AG10803 (cell line): ENCODE data around the gene MBD5.

ENCODE experiments used
- DNase-seq: peaks from one replicate; pipeline ENCODE4 v3.0.0; 2010; ENCODE audit warnings: low read depth
- H3K4me3 ChIP-seq: 2 replicates; pipeline ENCODE4 v1.5.1; 2011; ENCODE audit warnings: mild to moderate bottlenecking, low read length, control low read depth
- TF ChIP-seq, protein P1 (sequence below): conservative IDR thresholded peaks from 2 replicates; pipeline ENCODE4 v1.5.1; 2011; ENCODE audit warnings: mild to moderate bottlenecking, low read length, control low read depth, inconsistent platforms

Gene MBD5

DNA sequence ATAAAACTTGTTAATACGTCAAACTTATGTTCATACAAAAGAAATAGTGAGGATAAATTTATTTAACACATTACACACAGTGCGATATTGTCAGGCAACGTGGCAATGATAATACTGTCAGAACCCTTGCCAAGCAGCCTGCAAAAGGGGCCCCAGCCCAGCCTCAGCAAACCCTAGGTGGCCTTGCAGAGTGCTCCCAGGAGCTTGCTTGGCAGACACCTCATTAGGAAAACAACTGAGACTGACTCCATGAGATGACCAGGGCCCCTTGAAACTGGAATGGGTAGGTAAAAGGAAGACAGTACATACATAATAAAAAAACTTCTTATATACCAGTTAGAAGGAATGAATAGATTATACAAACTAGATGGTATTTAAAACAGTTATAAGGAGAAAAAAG lies 487.1 kb downstream of the MBD5 start:
- TF ChIP-seq, protein P1, sequence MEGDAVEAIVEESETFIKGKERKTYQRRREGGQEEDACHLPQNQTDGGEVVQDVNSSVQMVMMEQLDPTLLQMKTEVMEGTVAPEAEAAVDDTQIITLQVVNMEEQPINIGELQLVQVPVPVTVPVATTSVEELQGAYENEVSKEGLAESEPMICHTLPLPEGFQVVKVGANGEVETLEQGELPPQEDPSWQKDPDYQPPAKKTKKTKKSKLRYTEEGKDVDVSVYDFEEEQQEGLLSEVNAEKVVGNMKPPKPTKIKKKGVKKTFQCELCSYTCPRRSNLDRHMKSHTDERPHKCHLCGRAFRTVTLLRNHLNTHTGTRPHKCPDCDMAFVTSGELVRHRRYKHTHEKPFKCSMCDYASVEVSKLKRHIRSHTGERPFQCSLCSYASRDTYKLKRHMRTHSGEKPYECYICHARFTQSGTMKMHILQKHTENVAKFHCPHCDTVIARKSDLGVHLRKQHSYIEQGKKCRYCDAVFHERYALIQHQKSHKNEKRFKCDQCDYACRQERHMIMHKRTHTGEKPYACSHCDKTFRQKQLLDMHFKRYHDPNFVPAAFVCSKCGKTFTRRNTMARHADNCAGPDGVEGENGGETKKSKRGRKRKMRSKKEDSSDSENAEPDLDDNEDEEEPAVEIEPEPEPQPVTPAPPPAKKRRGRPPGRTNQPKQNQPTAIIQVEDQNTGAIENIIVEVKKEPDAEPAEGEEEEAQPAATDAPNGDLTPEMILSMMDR, result no peak
- no peak for DNase-seq

DNA sequence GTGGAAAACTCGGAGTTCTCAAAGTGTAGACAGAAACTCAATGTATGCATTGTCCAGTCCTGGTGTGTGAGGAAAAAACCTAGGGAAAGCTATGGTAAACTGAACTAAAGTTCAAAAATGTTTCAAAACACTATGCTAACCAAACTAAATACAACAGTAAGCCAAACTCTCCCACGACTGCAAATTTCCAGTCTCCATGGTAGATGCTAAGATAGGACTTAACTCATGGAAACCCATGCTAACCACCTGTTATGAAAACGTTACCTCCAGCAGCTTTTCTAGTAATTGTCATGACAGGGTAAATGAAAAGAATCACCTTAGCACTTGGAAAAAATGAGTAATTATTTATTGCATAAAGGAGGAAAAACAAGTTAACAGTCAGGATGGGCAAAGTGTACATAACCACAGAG lies 488.0 kb downstream of the MBD5 start:
- H3K4me3 ChIP-seq, result no peak overlapping the region
- TF ChIP-seq, protein P1, result no peak
- no peak for DNase-seq

More for the DNA sequence above, 487.1 kb downstream of the MBD5 start:
- no peak overlapping the region for H3K4me3 ChIP-seq

DNA sequence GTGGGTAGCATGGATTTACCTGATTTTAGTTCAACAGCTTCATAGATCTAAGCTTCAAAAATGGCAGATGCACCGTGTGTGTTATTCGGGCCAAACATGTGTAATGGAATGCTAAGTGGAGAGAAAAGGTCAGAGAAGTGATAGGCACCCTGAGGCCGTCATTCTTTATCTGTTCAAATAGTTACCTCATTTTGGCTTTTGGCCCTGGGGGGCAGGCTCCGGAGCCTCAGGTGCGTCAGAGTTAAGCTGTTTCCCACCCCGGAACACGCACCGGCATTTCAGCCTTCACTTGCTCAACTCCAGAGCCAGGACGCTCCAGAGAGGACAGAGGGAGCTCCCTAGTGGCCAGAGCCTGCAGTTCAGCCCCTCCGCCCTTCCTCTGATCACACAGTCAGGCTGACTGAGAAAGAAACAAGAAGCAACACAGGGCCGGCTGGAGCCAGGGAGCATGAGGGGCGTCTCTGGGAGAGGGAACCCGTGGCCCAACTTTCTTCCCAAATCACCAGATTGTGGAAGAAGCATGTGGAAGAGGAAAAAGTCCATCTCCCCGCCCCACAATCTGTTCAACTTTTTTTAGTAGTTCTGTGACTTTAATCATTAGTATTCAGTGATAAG lies 488.5 kb downstream of the MBD5 start:
- H3K4me3 ChIP-seq, result peak overlapping the region; percentile 45
- DNase-seq, result peak; percentile 75
- TF ChIP-seq, protein P1, result peak; percentile 97

DNA sequence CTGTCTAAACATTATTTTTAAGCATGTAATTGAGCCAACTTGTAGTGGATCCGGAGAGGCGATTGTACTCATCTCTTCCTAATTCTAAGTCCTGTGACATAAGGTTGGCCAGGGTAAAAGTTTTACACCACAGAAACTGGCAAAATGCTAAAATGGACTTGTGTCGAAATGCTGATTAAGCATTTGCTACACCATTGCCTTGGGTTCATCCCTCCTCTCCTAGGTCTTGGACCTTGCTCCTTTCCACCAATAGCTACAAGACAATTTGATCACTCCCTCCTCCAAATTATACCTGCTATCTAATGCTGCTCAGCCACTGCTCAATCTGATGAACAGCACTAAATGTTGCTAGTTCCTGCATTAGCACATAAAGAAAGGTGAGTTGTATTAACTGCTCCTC lies 491.0 kb downstream of the MBD5 start:
- DNase-seq, result no peak
- TF ChIP-seq, protein P1, result no peak

DNA sequence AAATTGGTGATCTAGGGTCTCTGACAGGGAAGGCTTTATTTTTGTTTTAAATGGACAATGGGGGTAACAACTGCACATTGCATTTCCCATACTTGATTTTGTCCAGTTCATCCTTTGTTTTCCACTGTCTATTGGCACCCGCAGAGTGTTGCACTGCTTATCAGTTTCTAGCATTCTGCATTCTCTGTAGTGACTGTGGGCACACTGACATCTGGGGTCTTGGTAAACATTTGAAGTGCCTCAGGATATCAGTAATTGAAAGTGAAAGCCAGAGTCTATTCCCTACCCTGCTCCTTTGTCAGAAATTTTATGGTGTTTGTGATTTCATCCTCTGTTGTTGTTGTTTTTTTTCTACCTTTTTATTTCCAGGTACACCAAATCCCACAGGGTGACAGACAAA lies 491.6 kb downstream of the MBD5 start:
- TF ChIP-seq, protein P1, result no peak
- H3K4me3 ChIP-seq, result no peak overlapping the region
- DNase-seq, result no peak

More for the DNA sequence above, 491.0 kb downstream of the MBD5 start:
- no peak overlapping the region for H3K4me3 ChIP-seq

DNA sequence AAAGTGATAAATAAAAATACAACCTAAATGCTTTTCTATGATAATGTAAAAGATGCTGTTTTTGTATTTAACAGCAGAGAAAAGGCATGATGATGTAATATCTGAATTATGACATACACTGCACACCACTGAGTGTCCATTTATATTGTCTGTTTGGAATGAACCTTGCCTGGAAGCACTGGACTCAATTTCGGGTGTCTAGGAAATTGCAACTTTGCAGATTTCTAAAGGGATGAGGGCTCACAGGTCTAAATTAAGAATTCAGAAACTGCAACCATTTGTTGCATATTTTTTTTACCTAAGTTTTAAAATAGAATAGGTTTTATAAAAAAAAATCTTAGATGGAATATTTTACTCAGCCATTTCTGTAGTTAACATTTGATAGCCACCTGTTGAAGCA lies 492.5 kb downstream of the MBD5 start:
- DNase-seq, result no peak
- no peak overlapping the region for H3K4me3 ChIP-seq
- TF ChIP-seq, protein P1, result no peak

DNA sequence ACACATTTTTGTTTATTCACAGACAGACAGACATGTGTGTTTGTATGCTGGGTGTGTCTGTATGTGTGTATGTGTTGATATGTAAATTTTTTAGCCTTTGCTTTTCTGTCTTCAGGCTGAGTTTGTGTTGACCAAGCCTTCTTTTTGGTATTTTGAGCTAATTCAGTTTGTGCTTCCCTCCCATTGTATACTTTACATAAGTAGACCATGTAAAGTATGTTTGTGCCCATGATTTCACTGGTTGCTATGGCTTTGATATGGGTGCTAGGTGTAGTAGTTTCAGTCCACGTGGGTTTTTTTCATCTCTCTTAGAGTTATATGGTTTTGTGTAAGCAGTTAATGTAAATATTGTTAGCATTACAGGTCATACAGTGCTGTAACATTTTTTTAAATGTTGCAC lies 494.2 kb downstream of the MBD5 start:
- TF ChIP-seq, protein P1, result no peak
- DNase-seq, result no peak
- no peak overlapping the region for H3K4me3 ChIP-seq
